Body of pancreas (tissue), 4 donors: ENCODE results near the gene R3HDM2. TPM values are rescaled to one million over a fixed set of nuclear protein-coding genes. Genes with fewer than 3 reads are reported as not detected.

ENCODE experiments used
- ATAC-seq: fragments of 150-250 bp; one replicate; pipeline ENCODE4 v1.9.1; 2016
- DNase-seq, 4 donors: peaks; one replicate each; pipeline ENCODE4 v3.0.0-alpha.2; 2019
- H3K27ac ChIP-seq, 4 donors: fragments of 200-600 bp; sonication (generic); 1 replicate in 3 of 4; 2 replicates in 1 of 4; pipeline versions ENCODE4 v1.5.1 to v1.6.1; 2016 to 2019; ENCODE audit warnings: mild to moderate bottlenecking in 1 of 4, mixed read lengths in 1 of 4, moderate library complexity in 1 of 4
- H3K27me3 ChIP-seq, 2 donors: fragments of 200-600 bp; sonication (generic); one replicate each; pipeline ENCODE4 v1.6.0; 2016; ENCODE audit warnings: mild to moderate bottlenecking in 1 of 2
- H3K36me3 ChIP-seq, 2 donors: fragments of 200-600 bp; sonication (generic); replicated peaks in 1 of 2; 2 replicates each; pipeline ENCODE4 v1.5.1; 2016; ENCODE audit warnings: low read depth in 2 of 2; ENCODE audit not compliant: insufficient read depth in 1 of 2
- H3K4me1 ChIP-seq: fragments of 200-600 bp; sonication (generic); one replicate; pipeline ENCODE4 v1.6.0; 2016
- H3K4me3 ChIP-seq, 2 donors: fragments of 200-600 bp; sonication (generic); 1 replicate in 1 of 2; 2 replicates in 1 of 2; pipeline ENCODE4 v1.5.1; 2016 to 2019
- H3K9me3 ChIP-seq, 3 donors: fragments of 200-600 bp; sonication (generic); 1 replicate in 2 of 3; 2 replicates in 1 of 3; pipeline ENCODE4 v1.5.1; 2016
- POLR2A ChIP-seq, 3 donors: fragments of 450-650 bp; IDR thresholded peaks; one replicate each; pipeline ENCODE4 v1.6.1; 2016; ENCODE audit warnings: antibody characterized with exemption in 3 of 3, mild to moderate bottlenecking in 2 of 3
- WGBS, 2 donors: methylation state at CpG; one replicate each; pipeline ENCODE4 v1.1.5; 2017; 5-methylcytosine and 5-hydroxymethylcytosine counted together
- intact Hi-C: fragments of 100-400 bp; cut with DNase I; formaldehyde crosslinking; loops from one replicate; pipeline ENCODE4 v1.15.1; 2023
- total RNA-seq, 2 donors: library from RNA; depleted of rRNA; stranded (reverse); fragments of >200 nt; gene quantifications; one replicate each; pipeline ENCODE4 v1.1.0, GENCODE V29; 2016
- TF ChIP-seq, protein P1 (sequence below), 7 experiments: fragments of 450-650 bp in 4 of 7; fragments of 200-600 bp in 3 of 7; sonication (generic) in 3 of 7; IDR thresholded peaks; one replicate each; pipeline ENCODE4 v1.5.1; 2016 to 2019; ENCODE audit warnings: antibody characterized with exemption in 7 of 7

R3HDM2 gene
- total RNA-seq, 2 donors from 2014 or later, result 16.1 to 41.9 TPM

DNA sequence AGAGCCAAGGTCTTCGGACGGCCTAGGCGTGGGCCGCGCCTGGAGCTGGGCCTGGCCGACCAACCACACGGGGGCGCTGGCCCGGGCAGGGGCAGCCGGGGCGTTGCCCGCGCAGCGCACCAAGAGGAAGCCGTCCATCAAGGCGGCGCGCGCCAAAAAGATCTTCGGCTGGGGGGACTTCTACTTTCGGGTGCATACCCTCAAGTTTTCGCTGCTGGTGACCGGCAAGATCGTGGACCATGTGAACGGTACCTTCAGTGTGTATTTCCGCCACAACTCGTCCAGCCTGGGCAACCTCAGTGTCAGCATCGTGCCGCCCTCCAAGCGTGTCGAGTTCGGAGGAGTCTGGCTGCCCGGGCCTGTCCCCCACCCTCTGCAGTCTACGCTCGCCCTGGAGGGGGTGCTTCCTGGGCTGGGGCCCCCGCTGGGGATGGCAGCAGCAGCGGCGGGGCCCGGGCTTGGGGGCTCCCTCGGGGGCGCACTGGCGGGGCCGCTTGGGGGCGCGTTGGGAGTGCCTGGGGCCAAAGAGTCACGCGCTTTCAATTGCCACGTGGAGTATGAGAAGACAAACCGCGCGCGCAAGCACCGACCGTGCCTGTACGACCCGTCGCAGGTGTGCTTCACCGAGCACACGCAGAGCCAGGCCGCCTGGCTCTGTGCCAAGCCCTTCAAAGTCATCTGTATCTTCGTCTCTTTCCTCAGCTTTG, 205.7 kb downstream of the R3HDM2 start:
- TF ChIP-seq, protein P1, sequence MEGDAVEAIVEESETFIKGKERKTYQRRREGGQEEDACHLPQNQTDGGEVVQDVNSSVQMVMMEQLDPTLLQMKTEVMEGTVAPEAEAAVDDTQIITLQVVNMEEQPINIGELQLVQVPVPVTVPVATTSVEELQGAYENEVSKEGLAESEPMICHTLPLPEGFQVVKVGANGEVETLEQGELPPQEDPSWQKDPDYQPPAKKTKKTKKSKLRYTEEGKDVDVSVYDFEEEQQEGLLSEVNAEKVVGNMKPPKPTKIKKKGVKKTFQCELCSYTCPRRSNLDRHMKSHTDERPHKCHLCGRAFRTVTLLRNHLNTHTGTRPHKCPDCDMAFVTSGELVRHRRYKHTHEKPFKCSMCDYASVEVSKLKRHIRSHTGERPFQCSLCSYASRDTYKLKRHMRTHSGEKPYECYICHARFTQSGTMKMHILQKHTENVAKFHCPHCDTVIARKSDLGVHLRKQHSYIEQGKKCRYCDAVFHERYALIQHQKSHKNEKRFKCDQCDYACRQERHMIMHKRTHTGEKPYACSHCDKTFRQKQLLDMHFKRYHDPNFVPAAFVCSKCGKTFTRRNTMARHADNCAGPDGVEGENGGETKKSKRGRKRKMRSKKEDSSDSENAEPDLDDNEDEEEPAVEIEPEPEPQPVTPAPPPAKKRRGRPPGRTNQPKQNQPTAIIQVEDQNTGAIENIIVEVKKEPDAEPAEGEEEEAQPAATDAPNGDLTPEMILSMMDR (IDR thresholded peaks at IDR 0.05), result peak; percentile 35 to 71 (median 54)
- no peak for TF ChIP-seq POLR2A (IDR thresholded peaks at IDR 0.05)
- DNase-seq, result peak in 3 of 4 donors; percentile 46 to 57 (median 48)
- peaks cover 16% of the 10 kb centered on the region for H3K4me1 ChIP-seq
- peak; percentile 30 for ATAC-seq
- peaks cover 0 to 27% of the 10 kb centered on the region in 2 donors for H3K27me3 ChIP-seq
- H3K27ac ChIP-seq, result no peak overlapping the region
- no peaks in the 10 kb centered on the region for H3K36me3 ChIP-seq
- intact Hi-C loops, result no loop called here
- 14 to 47% methylated on average over 3 to 56 of the region's 61 CpGs for WGBS, 2 donors
- no peaks in the 10 kb centered on the region for H3K9me3 ChIP-seq
- H3K4me3 ChIP-seq, result no peak overlapping the region

DNA sequence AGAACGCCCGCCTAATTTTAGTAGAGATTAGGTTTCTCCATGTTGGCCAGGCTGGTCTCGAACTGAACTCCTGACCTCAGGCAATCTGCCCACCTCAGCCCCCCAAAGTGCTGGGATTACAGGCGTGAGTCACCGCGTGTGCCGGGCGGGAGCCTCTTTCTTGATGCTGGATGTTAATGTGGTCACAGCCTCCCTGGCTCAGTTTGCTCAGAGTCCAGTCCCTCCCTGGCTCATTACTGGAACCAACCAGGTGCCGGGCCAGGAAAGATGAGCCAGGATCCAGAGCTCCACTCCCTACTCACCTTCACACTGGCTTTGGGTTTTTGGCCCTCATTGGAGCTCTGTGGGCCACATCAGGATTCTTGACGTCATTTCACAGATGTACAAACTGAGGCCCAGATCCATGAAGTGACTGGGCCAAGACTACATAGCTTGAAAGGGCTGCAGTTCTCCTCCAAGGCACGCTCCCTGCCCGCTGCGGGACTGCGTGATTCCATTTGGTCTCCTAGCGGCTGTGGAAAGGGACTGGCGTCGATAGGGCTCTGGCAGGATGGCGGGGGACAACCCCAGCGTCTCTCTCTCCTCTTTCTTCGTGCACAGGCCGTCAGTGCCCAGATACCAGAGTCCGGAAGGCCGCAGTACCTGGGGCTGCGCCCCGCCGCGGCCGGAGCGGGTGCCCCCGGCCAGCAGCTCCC, 206.4 kb downstream of the R3HDM2 start:
- no peak for ATAC-seq
- peaks cover 0 to 28% of the 10 kb centered on the region in 2 donors for H3K27me3 ChIP-seq

GRCh38 chr12:57223191-57224165, 207.4 kb downstream of the R3HDM2 start:
- intact Hi-C loops, result no loop called here
- 61 to 64% methylated on average over 18 to 21 of the region's 22 CpGs for WGBS, 2 donors
- ATAC-seq (no peak), DNase-seq (no peak)
- no peaks in the 10 kb centered on the region for H3K36me3 ChIP-seq
- H3K4me3 ChIP-seq, result no peak overlapping the region
- no peak overlapping the region for H3K27ac ChIP-seq
- H3K27me3 ChIP-seq, result peaks cover 0 to 33% of the 10 kb centered on the region in 2 donors
- no peaks in the 10 kb centered on the region for H3K9me3 ChIP-seq
- peaks cover 6% of the 10 kb centered on the region for H3K4me1 ChIP-seq
- no peak for TF ChIP-seq POLR2A (IDR thresholded peaks at IDR 0.05)
- TF ChIP-seq, protein P1 (IDR thresholded peaks at IDR 0.05), result no peak

More for the DNA sequence above, 206.4 kb downstream of the R3HDM2 start:
- Histone ChIP-seq H3K4me1 (peaks cover 10% of the 10 kb centered on the region), H3K36me3 (no peaks in the 10 kb centered on the region), H3K4me3 (no peak overlapping the region), H3K27ac (no peak overlapping the region), H3K9me3 (no peaks in the 10 kb centered on the region)
- no peak for TF ChIP-seq POLR2A (IDR thresholded peaks at IDR 0.05)
- TF ChIP-seq, protein P1 (IDR thresholded peaks at IDR 0.05), result no peak
- DNase-seq, result no peak
- intact Hi-C loops, result no loop called here
- WGBS, 2 donors, result 50 to 68% methylated on average over 11 to 30 of the region's 30 CpGs

- no peaks in the 10 kb centered on the region for H3K9me3 ChIP-seq
- H3K36me3 ChIP-seq, result no peaks in the 10 kb centered on the region
- no peak for ATAC-seq
- peaks cover 0 to 34% of the 10 kb centered on the region in 2 donors for H3K27me3 ChIP-seq
- no peak overlapping the region for H3K27ac ChIP-seq
- 49 to 56% methylated on average over 11 to 13 of the region's 13 CpGs for WGBS, 2 donors
- intact Hi-C loops, result no loop called here
- no peak for DNase-seq
- peaks cover 9% of the 10 kb centered on the region for H3K4me1 ChIP-seq
- no peak overlapping the region for H3K4me3 ChIP-seq
- TF ChIP-seq, protein P1 (IDR thresholded peaks at IDR 0.05), result no peak
- no peak for TF ChIP-seq POLR2A (IDR thresholded peaks at IDR 0.05)
Measured at GRCh38 chr12:57222286-57223190, 208.3 kb downstream of the R3HDM2 start.
